Ascending aorta (tissue), 2 donors: ENCODE data around the gene RBM22. TPM values are rescaled to one million over a fixed set of nuclear protein-coding genes. Genes with fewer than 3 reads are reported as not detected.
A peak's percentile ranks its signal among the peaks of the same experiment; 100 is the strongest.

Experiments
- DNase-seq, 2 donors: peaks; one replicate each; pipeline ENCODE4 v3.0.0-alpha.2; 2019; ENCODE audit warnings: low spot score in 2 of 2
- H3K27ac ChIP-seq, 2 donors: fragments of 200-600 bp; sonication (generic); one replicate each; pipeline ENCODE4 v1.5.1; 2016 to 2017; ENCODE audit warnings: mild to moderate bottlenecking in 1 of 2
- H3K27me3 ChIP-seq: fragments of 200-600 bp; sonication (generic); one replicate; pipeline ENCODE4 v1.5.1; 2017
- H3K36me3 ChIP-seq, 2 donors: fragments of 200-600 bp; sonication (generic); one replicate each; pipeline ENCODE4 v1.5.1; 2016
- H3K4me1 ChIP-seq, 2 donors: fragments of 200-600 bp; sonication (generic); one replicate each; pipeline ENCODE4 v1.5.1; 2016 to 2017; ENCODE audit warnings: mild to moderate bottlenecking in 1 of 2
- H3K4me3 ChIP-seq, 2 donors: fragments of 200-600 bp; sonication (generic); one replicate each; pipeline ENCODE4 v1.5.1; 2016 to 2017; ENCODE audit warnings: mild to moderate bottlenecking in 1 of 2
- H3K9me3 ChIP-seq, 2 donors: fragments of 200-600 bp; sonication (generic); one replicate each; pipeline ENCODE4 v1.5.1; 2016
- CTCF ChIP-seq, 3 experiments: fragments of 200-600 bp in 2 of 3; fragments of 450-650 bp in 1 of 3; sonication (generic) in 2 of 3; IDR thresholded peaks; one replicate each; pipeline ENCODE4 v1.5.1; 2016 to 2019; ENCODE audit warnings: antibody characterized with exemption in 3 of 3, mild to moderate bottlenecking in 1 of 3, moderate library complexity in 1 of 3
- intact Hi-C: fragments of 100-400 bp; cut with DNase I; formaldehyde crosslinking; loops from one replicate; pipeline ENCODE4 v1.15.1; 2023
- total RNA-seq: library from RNA; depleted of rRNA; stranded (reverse); fragments of >200 nt; gene quantifications from one replicate; pipeline ENCODE4 v1.1.0, GENCODE V29; 2016

RBM22 gene
- total RNA-seq, 1 donor from 2014 or later: 45.3 TPM

GRCh38 chr5:150672237-150672883 is 28.5 kb downstream of the RBM22 start:
- Histone ChIP-seq H3K36me3 (no peaks in the 10 kb centered on the region), H3K9me3 (no peaks in the 10 kb centered on the region), H3K4me1 (peaks cover 34 to 43% of the 10 kb centered on the region in 2 donors), H3K27me3 (no peaks in the 10 kb centered on the region), H3K27ac (peak overlapping the region; percentile 88 to 95), H3K4me3 (peak overlapping the region; percentile 52 to 64)
- no peak for TF ChIP-seq CTCF (IDR thresholded peaks at IDR 0.05)
- intact Hi-C loops: no loop called here
- no peak for DNase-seq

GRCh38 chr5:150671509-150672236 is 29.2 kb downstream of the RBM22 start:
- no peaks in the 10 kb centered on the region for H3K27me3 ChIP-seq
- H3K4me1 ChIP-seq: peaks cover 34 to 43% of the 10 kb centered on the region in 2 donors
- peak overlapping the region; percentile 52 to 64 for H3K4me3 ChIP-seq
- H3K36me3 ChIP-seq: no peaks in the 10 kb centered on the region
- peak overlapping the region; percentile 88 to 95 for H3K27ac ChIP-seq
- no peak for TF ChIP-seq CTCF (IDR thresholded peaks at IDR 0.05)
- no peak for DNase-seq
- intact Hi-C loops: no loop called here
- no peaks in the 10 kb centered on the region for H3K9me3 ChIP-seq

- intact Hi-C loops: no loop called here
- H3K4me1 ChIP-seq: peaks cover 34 to 43% of the 10 kb centered on the region in 2 donors
- H3K9me3 ChIP-seq: no peaks in the 10 kb centered on the region
- DNase-seq: no peak
- no peak overlapping the region for H3K4me3 ChIP-seq
- H3K36me3 ChIP-seq: no peaks in the 10 kb centered on the region
- H3K27me3 ChIP-seq: no peaks in the 10 kb centered on the region
- TF ChIP-seq CTCF (IDR thresholded peaks at IDR 0.05): no peak
- no peak overlapping the region for H3K27ac ChIP-seq
Observed at GRCh38 chr5:150670948-150671310, 29.9 kb downstream of the RBM22 start.

- intact Hi-C loops: no loop called here
- no peak overlapping the region for H3K4me3 ChIP-seq
- TF ChIP-seq CTCF (IDR thresholded peaks at IDR 0.05): no peak
- H3K4me1 ChIP-seq: peaks cover 34 to 41% of the 10 kb centered on the region in 2 donors
- no peak overlapping the region for H3K27ac ChIP-seq
- no peak for DNase-seq
- H3K9me3 ChIP-seq: no peaks in the 10 kb centered on the region
- H3K36me3 ChIP-seq: no peaks in the 10 kb centered on the region
- H3K27me3 ChIP-seq: no peaks in the 10 kb centered on the region
Observed at GRCh38 chr5:150670275-150670947, 30.5 kb downstream of the RBM22 start.

GRCh38 chr5:150665044-150665443 is 35.8 kb downstream of the RBM22 start:
- intact Hi-C loops: no loop called here
- Histone ChIP-seq H3K27me3 (no peaks in the 10 kb centered on the region), H3K4me3 (no peak overlapping the region), H3K9me3 (no peaks in the 10 kb centered on the region), H3K4me1 (peaks cover 8 to 12% of the 10 kb centered on the region in 2 donors), H3K27ac (no peak overlapping the region), H3K36me3 (no peaks in the 10 kb centered on the region)
- no peak for TF ChIP-seq CTCF (IDR thresholded peaks at IDR 0.05)
- DNase-seq: no peak
